Measurements from ENCODE around the gene CCL8.

DNA sequence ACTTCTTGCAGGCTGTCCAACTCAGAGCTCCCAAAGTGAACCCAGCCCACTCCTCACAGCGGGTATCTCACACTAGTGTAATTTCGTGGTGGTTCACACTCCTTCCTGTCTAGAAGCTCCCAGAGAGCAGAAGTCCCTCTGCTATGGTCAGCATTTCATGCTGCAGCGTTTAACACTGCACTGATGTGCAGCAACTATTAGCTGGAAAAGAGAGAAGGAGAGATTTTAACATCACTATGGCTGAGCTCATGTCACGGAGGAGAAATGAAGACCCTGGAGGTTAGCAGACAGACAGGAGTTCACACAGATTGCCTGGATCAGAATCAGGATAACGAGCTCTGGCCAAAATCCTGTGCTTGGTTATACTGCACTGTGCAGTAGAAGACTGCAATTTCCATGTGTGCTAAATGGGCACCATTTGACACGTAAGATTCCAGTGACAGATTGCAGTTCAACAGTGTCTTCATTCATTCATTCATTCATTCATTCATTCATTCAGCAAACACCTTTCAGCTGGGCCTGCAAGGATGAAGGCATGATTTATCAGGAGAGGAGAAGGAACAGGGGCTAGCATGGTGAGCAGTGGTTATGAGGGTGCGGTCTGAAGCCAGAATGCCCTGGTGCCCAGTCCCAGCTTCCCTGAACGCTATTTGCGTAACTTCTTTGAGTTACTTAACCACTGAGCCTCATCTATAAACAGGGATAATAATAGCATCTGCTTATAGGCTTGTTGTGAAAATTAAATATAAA lies 49.1 kb downstream of the CCL8 start:
- TF ChIP-seq EZH2 (IDR thresholded peaks at IDR 0.05; ENCODE audit: borderline replicate concordance, low read depth, low read length, severe bottlenecking) = no peak
- TF ChIP-seq CTCF (IDR thresholded peaks at IDR 0.05; ENCODE audit: borderline replicate concordance, extremely low read depth, low read length, poor library complexity, severe bottlenecking) = no peak

Measured in DND-41 (cell line).